ENCODE measurements around the gene CAPN5. TPM values are rescaled to one million over a fixed set of nuclear protein-coding genes. Genes with fewer than 3 reads are reported as not detected.

The CAPN5 gene
- polyA plus RNA-seq, 2 of the 4 experiments (the other 2 are of a cell fraction), result 9.4 to 12.9 TPM

DNA sequence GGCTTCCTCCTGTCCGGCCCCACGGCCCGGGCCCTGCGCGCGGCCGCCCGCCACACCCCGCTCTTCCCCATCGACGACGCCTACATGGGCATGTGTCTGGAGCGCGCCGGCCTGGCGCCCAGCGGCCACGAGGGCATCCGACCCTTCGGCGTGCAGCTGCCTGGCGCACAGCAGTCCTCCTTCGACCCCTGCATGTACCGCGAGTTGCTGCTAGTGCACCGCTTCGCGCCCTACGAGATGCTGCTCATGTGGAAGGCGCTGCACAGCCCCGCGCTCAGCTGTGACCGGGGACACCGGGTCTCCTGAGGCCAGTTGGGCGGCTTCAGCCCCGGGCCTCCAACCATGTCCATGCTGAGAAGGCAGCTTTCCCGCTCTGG is 26.4 kb upstream of the CAPN5 start:
- no peak for FAIRE-seq
- no peak for TF ChIP-seq ZNF302 (CRISPR knock-in tag; IDR thresholded peaks at IDR 0.05)
- TF ChIP-seq, protein P1, sequence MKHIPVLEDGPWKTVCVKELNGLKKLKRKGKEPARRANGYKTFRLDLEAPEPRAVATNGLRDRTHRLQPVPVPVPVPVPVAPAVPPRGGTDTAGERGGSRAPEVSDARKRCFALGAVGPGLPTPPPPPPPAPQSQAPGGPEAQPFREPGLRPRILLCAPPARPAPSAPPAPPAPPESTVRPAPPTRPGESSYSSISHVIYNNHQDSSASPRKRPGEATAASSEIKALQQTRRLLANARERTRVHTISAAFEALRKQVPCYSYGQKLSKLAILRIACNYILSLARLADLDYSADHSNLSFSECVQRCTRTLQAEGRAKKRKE (CRISPR knock-in tag; IDR thresholded peaks at IDR 0.05; ENCODE audit: low read depth), result no peak
- TF ChIP-seq EP300 (IDR thresholded peaks at IDR 0.05), result no peak
- no peak for TF ChIP-seq EHF (CRISPR knock-in tag; IDR thresholded peaks at IDR 0.05)
- TF ChIP-seq SREBF2 (IDR thresholded peaks at IDR 0.05), result no peak
- TF ChIP-seq HOXA7 (CRISPR knock-in tag; IDR thresholded peaks at IDR 0.05), result no peak
- TF ChIP-seq CHD4 (IDR thresholded peaks at IDR 0.05; ENCODE audit: borderline replicate concordance), result no peak
- TF ChIP-seq, protein P2, sequence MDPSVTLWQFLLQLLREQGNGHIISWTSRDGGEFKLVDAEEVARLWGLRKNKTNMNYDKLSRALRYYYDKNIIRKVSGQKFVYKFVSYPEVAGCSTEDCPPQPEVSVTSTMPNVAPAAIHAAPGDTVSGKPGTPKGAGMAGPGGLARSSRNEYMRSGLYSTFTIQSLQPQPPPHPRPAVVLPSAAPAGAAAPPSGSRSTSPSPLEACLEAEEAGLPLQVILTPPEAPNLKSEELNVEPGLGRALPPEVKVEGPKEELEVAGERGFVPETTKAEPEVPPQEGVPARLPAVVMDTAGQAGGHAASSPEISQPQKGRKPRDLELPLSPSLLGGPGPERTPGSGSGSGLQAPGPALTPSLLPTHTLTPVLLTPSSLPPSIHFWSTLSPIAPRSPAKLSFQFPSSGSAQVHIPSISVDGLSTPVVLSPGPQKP (IDR thresholded peaks at IDR 0.05; ENCODE audit: low read depth, low read length), result no peak
- no peak for TF ChIP-seq POLR2AphosphoS2 (conservative IDR thresholded peaks at IDR 0.05; ENCODE audit: low read length)
- TF ChIP-seq JUNB (IDR thresholded peaks at IDR 0.05), result no peak
- TF ChIP-seq RCOR1 (IDR thresholded peaks at IDR 0.05; ENCODE audit: low read depth, low read length), result no peak
- TF ChIP-seq SMC3 (IDR thresholded peaks at IDR 0.05), result no peak
- no peak for TF ChIP-seq FOSB (CRISPR knock-in tag; IDR thresholded peaks at IDR 0.05)
- no peak for TF ChIP-seq RARB (CRISPR knock-in tag; IDR thresholded peaks at IDR 0.05)
- no peak for TF ChIP-seq NPAS2 (CRISPR knock-in tag; IDR thresholded peaks at IDR 0.05; ENCODE audit: borderline replicate concordance)
- no peak for TF ChIP-seq HOXB13 (CRISPR knock-in tag; IDR thresholded peaks at IDR 0.05; ENCODE audit: low read depth)
- DNase-seq (ENCODE audit: low read depth in 1 of 2, low spot score in 1 of 2), result no peak
- ChIA-PET POLR2A (no interaction called here), CTCF (interaction anchor here (0.8 to 7.9 kb wide), 9 partner anchors 10 to 306 kb away, joined by 3 to 72 read pairs (median 6); partner anchors contain the start of gene MYO7A)
- 98% methylated on average over 22 of the region's 37 CpGs for WGBS (ENCODE audit: missing lambda C conversion rate)
- Histone ChIP-seq H3K4me1 (peaks cover 23% of the 10 kb centered on the region), H3K9me3 (no peaks in the 10 kb centered on the region), H3K4me3 (no peak overlapping the region), H3K27ac (no peak overlapping the region), H3K4me2 (no peak overlapping the region)
- ATAC-seq, result no peak

DNA sequence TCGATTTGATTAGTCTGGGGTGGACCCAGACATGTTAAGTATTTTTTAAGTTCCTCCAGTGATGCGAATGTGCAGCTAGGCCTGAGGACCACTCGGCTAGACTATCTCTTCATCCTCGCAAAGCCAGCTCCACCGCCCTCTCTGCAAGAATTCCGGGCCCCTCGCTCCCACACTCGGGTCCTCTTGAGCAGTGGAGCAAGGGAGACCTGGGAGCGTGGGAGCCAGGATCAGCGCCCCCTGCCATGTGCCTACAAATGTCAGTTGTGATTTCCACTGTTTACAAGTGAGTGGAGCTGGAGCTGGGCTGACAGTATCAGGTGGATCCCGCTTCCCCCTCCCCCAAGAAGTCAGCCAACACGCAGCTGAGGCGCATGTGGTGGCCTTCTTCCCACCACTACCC is 25.9 kb upstream of the CAPN5 start:
- no peak for TF ChIP-seq BHLHE40 (IDR thresholded peaks at IDR 0.05; ENCODE audit: low read depth, low read length)
- FAIRE-seq, result no peak
- Histone ChIP-seq H3K4me3 (no peak overlapping the region), H3K4me1 (peaks cover 21% of the 10 kb centered on the region), H3K4me2 (no peak overlapping the region), H3K9me3 (no peaks in the 10 kb centered on the region), H3K27ac (no peak overlapping the region)
- ChIA-PET POLR2A (no interaction called here), CTCF (interaction anchor here (0.8 to 7.9 kb wide), 8 partner anchors 11 to 307 kb away, joined by 3 to 72 read pairs (median 6); partner anchors contain the start of gene MYO7A)
- no peak for ATAC-seq
- DNase-seq (ENCODE audit: low read depth in 1 of 2, low spot score in 1 of 2), result no peak
- WGBS (ENCODE audit: missing lambda C conversion rate), result 88% methylated on average over 12 of the region's 13 CpGs

DNA sequence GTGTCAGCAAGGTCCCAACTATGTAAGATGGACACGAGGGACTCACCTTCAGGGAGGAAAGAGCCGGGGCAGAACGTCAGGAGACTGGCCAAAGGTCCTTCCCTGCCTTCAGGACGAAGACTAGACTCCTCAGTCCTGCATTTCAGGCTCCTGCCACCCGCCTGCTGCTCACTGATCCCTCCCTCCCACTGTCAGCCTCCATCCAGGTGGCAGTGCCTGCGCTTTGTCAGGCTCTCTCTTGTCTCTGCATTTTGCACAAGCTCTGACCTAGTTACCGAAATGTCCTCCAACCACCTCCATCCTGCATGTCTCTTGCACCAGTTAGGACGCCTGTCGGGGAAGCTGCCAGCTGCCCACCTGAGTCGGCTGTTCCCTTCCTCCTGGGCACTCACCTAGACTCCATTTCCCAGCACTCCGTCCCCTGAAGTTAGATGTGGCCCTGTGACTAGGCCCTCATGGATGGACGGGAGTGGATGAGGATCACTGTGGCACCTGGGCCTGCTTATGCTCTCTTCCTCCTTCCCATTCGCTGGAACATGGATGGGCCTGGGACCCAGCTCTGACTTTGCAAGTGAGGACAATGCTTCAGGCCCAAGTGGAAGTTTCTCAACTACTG is 24.6 kb upstream of the CAPN5 start:
- H3K4me2 ChIP-seq, result no peak overlapping the region
- no peak for FAIRE-seq
- H3K27ac ChIP-seq, result no peak overlapping the region; a peak in 1 of 6 replicates
- CTCF ChIA-PET, result interaction anchor here (1.4 to 7.9 kb wide), 5 partner anchors 22 to 308 kb away, joined by 5 to 72 read pairs (median 6); partner anchors contain the start of gene MYO7A
- 91% methylated on average over 13 of the region's 13 CpGs for WGBS (ENCODE audit: missing lambda C conversion rate)
- H3K4me3 ChIP-seq, result no peak overlapping the region
- no peak for DNase-seq (ENCODE audit: low read depth in 1 of 2, low spot score in 1 of 2)
- no peak for TF ChIP-seq NPAS2 (CRISPR knock-in tag; IDR thresholded peaks at IDR 0.05; ENCODE audit: borderline replicate concordance)
- no peak for TF ChIP-seq MAZ (IDR thresholded peaks at IDR 0.05; ENCODE audit: borderline replicate concordance, low read depth, low read length)
- no peak for TF ChIP-seq ESRRA (IDR thresholded peaks at IDR 0.05; ENCODE audit: borderline replicate concordance, low read length)
- TF ChIP-seq ZC3H11A (IDR thresholded peaks at IDR 0.05), result no peak
- TF ChIP-seq, protein P3, sequence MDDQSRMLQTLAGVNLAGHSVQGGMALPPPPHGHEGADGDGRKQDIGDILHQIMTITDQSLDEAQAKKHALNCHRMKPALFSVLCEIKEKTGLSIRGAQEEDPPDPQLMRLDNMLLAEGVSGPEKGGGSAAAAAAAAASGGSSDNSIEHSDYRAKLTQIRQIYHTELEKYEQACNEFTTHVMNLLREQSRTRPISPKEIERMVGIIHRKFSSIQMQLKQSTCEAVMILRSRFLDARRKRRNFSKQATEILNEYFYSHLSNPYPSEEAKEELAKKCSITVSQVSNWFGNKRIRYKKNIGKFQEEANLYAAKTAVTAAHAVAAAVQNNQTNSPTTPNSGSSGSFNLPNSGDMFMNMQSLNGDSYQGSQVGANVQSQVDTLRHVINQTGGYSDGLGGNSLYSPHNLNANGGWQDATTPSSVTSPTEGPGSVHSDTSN (IDR thresholded peaks at IDR 0.05), result no peak
- TF ChIP-seq, protein P4, sequence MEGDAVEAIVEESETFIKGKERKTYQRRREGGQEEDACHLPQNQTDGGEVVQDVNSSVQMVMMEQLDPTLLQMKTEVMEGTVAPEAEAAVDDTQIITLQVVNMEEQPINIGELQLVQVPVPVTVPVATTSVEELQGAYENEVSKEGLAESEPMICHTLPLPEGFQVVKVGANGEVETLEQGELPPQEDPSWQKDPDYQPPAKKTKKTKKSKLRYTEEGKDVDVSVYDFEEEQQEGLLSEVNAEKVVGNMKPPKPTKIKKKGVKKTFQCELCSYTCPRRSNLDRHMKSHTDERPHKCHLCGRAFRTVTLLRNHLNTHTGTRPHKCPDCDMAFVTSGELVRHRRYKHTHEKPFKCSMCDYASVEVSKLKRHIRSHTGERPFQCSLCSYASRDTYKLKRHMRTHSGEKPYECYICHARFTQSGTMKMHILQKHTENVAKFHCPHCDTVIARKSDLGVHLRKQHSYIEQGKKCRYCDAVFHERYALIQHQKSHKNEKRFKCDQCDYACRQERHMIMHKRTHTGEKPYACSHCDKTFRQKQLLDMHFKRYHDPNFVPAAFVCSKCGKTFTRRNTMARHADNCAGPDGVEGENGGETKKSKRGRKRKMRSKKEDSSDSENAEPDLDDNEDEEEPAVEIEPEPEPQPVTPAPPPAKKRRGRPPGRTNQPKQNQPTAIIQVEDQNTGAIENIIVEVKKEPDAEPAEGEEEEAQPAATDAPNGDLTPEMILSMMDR (IDR thresholded peaks at IDR 0.05), result no peak
- no peak for TF ChIP-seq KDM1A (IDR thresholded peaks at IDR 0.05; ENCODE audit: low read depth)
- no peak for TF ChIP-seq EHF (CRISPR knock-in tag; IDR thresholded peaks at IDR 0.05)
- no peak for TF ChIP-seq HOXB13 (CRISPR knock-in tag; IDR thresholded peaks at IDR 0.05; ENCODE audit: low read depth)
- no peak for TF ChIP-seq CHD2 (IDR thresholded peaks at IDR 0.05; ENCODE audit: low read length, partially characterized antibody)
- no peak for TF ChIP-seq CBX2 (IDR thresholded peaks at IDR 0.05; ENCODE audit: borderline replicate concordance, low read depth)
- TF ChIP-seq TFCP2L1 (CRISPR knock-in tag; IDR thresholded peaks at IDR 0.05), result no peak
- TF ChIP-seq POLR2A (IDR thresholded peaks at IDR 0.05; ENCODE audit: low read length), result no peak
- no peak for TF ChIP-seq SMC3 (IDR thresholded peaks at IDR 0.05)
- peaks cover 18% of the 10 kb centered on the region for H3K4me1 ChIP-seq
- no peaks in the 10 kb centered on the region for H3K9me3 ChIP-seq
- POLR2A ChIA-PET, result no interaction called here
- ATAC-seq, result no peak
